ENCODE measurements around the gene POU2F2. TPM values are rescaled to one million over a fixed set of nuclear protein-coding genes. Genes with fewer than 3 reads are reported as not detected.

The POU2F2 gene
- total and polyA plus RNA-seq, 2 experiments from 2014 or later = 2.3 to 4.6 TPM

- Histone ChIP-seq H4K20me1 (replicated peaks; ENCODE audit: insufficient read depth) (no peaks in the 10 kb centered on the region; the same call in 1 of the 2 replicates), H3F3A (replicated peaks; ENCODE audit: low read depth) (0 out of 2 replicates have a peak, but pooled peaks cover 5% of the 10 kb centered on the region), H3K79me2 (replicated peaks; ENCODE audit: insufficient read depth) (no peaks in the 10 kb centered on the region), H2AFZ (peak overlapping the region; percentile 93; the same call in 1 of the 2 replicates), H3K9me2 (ENCODE audit: insufficient read depth) (no peaks in the 10 kb centered on the region), H3K4me3 (no peak overlapping the region), H3K27me3 (ENCODE audit: insufficient read depth) (no peaks in the 10 kb centered on the region), H3K4me2 (peak overlapping the region; percentile 42; the same call in 1 of the 2 replicates), H3K36me3 (ENCODE audit: insufficient read depth) (no peaks in the 10 kb centered on the region), H3K4me1 (ENCODE audit: insufficient read depth) (peaks cover 19% of the 10 kb centered on the region), H3K27ac (ENCODE audit: low read depth) (no peak overlapping the region)
- Mint-ChIP-seq H3K27ac (peak overlapping the region; percentile 13; the same call in 1 of the 2 replicates), H3K4me3 (no peak overlapping the region), H3K36me3 (ENCODE audit: low read depth) (peaks cover 4% of the 10 kb centered on the region; the same call in 2 of the 3 replicates), H3K4me1 (peaks cover 42% of the 10 kb centered on the region), H3K27me3 (ENCODE audit: insufficient read depth, low read depth, poor library complexity) (peaks cover 17% of the 10 kb centered on the region), H3K9me3 (no peaks in the 10 kb centered on the region)
- no peak for ATAC-seq
- no peak for DNase-seq (ENCODE audit: low spot score)
- TF ChIP-seq EZH2phosphoT487 (IDR thresholded peaks at IDR 0.05; ENCODE audit: unreplicated experiment) (no peak), POLR2AphosphoS5 (IDR thresholded peaks at IDR 0.05; ENCODE audit: low read depth) (no peak), NANOG (IDR thresholded peaks at IDR 0.05; ENCODE audit: borderline replicate concordance) (no peak), STAT1 (IDR thresholded peaks at IDR 0.05; ENCODE audit: unreplicated experiment) (no peak), JUNB (IDR thresholded peaks at IDR 0.05; ENCODE audit: unreplicated experiment) (no peak), ZNF114 (CRISPR knock-in tag; IDR thresholded peaks at IDR 0.05) (no peak), REST (IDR thresholded peaks at IDR 0.05; ENCODE audit: unreplicated experiment) (no peak), EZH2 (IDR thresholded peaks at IDR 0.05; ENCODE audit: low read depth, unreplicated experiment) (no peak), ZNF331 (CRISPR knock-in tag; IDR thresholded peaks at IDR 0.05; ENCODE audit: low read depth) (no peak), CREB1 (CRISPR knock-in tag; IDR thresholded peaks at IDR 0.05; ENCODE audit: low read depth) (no peak)
- TF ChIP-seq, protein P1, sequence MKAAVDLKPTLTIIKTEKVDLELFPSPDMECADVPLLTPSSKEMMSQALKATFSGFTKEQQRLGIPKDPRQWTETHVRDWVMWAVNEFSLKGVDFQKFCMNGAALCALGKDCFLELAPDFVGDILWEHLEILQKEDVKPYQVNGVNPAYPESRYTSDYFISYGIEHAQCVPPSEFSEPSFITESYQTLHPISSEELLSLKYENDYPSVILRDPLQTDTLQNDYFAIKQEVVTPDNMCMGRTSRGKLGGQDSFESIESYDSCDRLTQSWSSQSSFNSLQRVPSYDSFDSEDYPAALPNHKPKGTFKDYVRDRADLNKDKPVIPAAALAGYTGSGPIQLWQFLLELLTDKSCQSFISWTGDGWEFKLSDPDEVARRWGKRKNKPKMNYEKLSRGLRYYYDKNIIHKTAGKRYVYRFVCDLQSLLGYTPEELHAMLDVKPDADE (IDR thresholded peaks at IDR 0.05) = no peak
- TF ChIP-seq, protein P2, sequence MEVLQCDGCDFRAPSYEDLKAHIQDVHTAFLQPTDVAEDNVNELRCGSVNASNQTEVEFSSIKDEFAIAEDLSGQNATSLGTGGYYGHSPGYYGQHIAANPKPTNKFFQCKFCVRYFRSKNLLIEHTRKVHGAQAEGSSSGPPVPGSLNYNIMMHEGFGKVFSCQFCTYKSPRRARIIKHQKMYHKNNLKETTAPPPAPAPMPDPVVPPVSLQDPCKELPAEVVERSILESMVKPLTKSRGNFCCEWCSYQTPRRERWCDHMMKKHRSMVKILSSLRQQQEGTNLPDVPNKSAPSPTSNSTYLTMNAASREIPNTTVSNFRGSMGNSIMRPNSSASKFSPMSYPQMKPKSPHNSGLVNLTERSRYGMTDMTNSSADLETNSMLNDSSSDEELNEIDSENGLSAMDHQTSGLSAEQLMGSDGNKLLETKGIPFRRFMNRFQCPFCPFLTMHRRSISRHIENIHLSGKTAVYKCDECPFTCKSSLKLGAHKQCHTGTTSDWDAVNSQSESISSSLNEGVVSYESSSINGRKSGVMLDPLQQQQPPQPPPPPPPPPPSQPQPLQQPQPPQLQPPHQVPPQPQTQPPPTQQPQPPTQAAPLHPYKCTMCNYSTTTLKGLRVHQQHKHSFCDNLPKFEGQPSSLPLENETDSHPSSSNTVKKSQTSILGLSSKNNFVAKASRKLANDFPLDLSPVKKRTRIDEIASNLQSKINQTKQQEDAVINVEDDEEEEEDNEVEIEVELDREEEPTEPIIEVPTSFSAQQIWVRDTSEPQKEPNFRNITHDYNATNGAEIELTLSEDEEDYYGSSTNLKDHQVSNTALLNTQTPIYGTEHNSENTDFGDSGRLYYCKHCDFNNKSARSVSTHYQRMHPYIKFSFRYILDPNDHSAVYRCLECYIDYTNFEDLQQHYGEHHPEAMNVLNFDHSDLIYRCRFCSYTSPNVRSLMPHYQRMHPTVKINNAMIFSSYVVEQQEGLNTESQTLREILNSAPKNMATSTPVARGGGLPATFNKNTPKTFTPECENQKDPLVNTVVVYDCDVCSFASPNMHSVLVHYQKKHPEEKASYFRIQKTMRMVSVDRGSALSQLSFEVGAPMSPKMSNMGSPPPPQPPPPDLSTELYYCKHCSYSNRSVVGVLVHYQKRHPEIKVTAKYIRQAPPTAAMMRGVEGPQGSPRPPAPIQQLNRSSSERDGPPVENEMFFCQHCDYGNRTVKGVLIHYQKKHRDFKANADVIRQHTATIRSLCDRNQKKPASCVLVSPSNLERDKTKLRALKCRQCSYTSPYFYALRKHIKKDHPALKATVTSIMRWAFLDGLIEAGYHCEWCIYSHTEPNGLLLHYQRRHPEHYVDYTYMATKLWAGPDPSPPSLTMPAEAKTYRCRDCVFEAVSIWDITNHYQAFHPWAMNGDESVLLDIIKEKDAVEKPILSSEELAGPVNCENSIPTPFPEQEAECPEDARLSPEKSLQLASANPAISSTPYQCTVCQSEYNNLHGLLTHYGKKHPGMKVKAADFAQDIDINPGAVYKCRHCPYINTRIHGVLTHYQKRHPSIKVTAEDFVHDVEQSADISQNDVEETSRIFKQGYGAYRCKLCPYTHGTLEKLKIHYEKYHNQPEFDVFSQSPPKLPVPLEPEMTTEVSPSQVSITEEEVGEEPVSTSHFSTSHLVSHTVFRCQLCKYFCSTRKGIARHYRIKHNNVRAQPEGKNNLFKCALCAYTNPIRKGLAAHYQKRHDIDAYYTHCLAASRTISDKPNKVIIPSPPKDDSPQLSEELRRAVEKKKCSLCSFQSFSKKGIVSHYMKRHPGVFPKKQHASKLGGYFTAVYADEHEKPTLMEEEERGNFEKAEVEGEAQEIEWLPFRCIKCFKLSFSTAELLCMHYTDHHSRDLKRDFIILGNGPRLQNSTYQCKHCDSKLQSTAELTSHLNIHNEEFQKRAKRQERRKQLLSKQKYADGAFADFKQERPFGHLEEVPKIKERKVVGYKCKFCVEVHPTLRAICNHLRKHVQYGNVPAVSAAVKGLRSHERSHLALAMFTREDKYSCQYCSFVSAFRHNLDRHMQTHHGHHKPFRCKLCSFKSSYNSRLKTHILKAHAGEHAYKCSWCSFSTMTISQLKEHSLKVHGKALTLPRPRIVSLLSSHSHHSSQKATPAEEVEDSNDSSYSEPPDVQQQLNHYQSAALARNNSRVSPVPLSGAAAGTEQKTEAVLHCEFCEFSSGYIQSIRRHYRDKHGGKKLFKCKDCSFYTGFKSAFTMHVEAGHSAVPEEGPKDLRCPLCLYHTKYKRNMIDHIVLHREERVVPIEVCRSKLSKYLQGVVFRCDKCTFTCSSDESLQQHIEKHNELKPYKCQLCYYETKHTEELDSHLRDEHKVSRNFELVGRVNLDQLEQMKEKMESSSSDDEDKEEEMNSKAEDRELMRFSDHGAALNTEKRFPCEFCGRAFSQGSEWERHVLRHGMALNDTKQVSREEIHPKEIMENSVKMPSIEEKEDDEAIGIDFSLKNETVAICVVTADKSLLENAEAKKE (CRISPR knock-in tag; IDR thresholded peaks at IDR 0.05) = no peak
- TF ChIP-seq, protein P3, sequence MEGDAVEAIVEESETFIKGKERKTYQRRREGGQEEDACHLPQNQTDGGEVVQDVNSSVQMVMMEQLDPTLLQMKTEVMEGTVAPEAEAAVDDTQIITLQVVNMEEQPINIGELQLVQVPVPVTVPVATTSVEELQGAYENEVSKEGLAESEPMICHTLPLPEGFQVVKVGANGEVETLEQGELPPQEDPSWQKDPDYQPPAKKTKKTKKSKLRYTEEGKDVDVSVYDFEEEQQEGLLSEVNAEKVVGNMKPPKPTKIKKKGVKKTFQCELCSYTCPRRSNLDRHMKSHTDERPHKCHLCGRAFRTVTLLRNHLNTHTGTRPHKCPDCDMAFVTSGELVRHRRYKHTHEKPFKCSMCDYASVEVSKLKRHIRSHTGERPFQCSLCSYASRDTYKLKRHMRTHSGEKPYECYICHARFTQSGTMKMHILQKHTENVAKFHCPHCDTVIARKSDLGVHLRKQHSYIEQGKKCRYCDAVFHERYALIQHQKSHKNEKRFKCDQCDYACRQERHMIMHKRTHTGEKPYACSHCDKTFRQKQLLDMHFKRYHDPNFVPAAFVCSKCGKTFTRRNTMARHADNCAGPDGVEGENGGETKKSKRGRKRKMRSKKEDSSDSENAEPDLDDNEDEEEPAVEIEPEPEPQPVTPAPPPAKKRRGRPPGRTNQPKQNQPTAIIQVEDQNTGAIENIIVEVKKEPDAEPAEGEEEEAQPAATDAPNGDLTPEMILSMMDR (conservative IDR thresholded peaks at IDR 0.05; ENCODE audit: low read depth in 2 of 2) = no peak
Observed at GRCh38 chr19:42088471-42089190, 43.6 kb downstream of the POU2F2 start.

Measured in GM23338 (cell line).